Measurements from ENCODE around the gene AJAP1. TPM values are rescaled to one million over a fixed set of nuclear protein-coding genes. Genes with fewer than 3 reads are reported as not detected.

AJAP1 gene
- total RNA-seq, 1 donor = under 0.01 TPM

GRCh38 chr1:4734791-4735190, 80.4 kb downstream of the AJAP1 start:
- no peak for DNase-seq (ENCODE audit: low read depth)
- H3K4me3 ChIP-seq (ENCODE audit: low read depth, low read length) = no peak overlapping the region
- no peak for TF ChIP-seq CTCF (IDR thresholded peaks at IDR 0.05; ENCODE audit: insufficient read depth, low read length)

- no peak for TF ChIP-seq CTCF (IDR thresholded peaks at IDR 0.05; ENCODE audit: insufficient read depth, low read length)
- H3K4me3 ChIP-seq (ENCODE audit: low read depth, low read length) = no peak overlapping the region
- DNase-seq (ENCODE audit: low read depth) = no peak
Measured at GRCh38 chr1:4736254-4736653, 81.8 kb downstream of the AJAP1 start.

- no peak for DNase-seq (ENCODE audit: low read depth)
- no peak for TF ChIP-seq CTCF (IDR thresholded peaks at IDR 0.05; ENCODE audit: insufficient read depth, low read length)
- no peak overlapping the region for H3K4me3 ChIP-seq (ENCODE audit: low read depth, low read length)
Measured at GRCh38 chr1:4741876-4742423, 87.5 kb downstream of the AJAP1 start.

GRCh38 chr1:4743978-4744750, 89.8 kb downstream of the AJAP1 start:
- no peak for DNase-seq (ENCODE audit: low read depth)

DNA sequence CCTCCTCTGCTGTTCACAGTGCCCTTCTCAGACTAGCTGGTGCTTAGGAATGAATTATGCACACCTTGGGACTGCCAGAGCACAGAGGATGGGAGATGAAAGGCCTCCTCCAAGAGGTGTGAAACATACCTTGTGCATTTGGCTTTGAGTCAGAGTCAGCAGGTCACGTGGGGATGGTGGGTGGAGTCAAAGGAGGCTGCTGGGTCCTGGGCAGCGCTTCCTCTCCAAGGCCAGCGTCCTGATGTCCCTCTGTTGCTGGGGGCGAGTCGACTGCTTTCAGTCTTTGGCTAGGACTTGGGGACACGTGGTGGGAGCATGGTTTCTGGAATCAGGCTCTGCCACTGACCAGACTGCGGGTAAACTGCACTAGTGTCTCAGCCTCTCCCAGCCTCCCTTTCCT, 91.2 kb downstream of the AJAP1 start:
- no peak for TF ChIP-seq CTCF (IDR thresholded peaks at IDR 0.05; ENCODE audit: insufficient read depth, low read length)
- no peak overlapping the region for H3K4me3 ChIP-seq (ENCODE audit: low read depth, low read length)
- no peak for DNase-seq (ENCODE audit: low read depth)

More at GRCh38 chr1:4743978-4744750, 89.8 kb downstream of the AJAP1 start:
- TF ChIP-seq CTCF (IDR thresholded peaks at IDR 0.05; ENCODE audit: insufficient read depth, low read length) = no peak
- H3K4me3 ChIP-seq (ENCODE audit: low read depth, low read length) = no peak overlapping the region

DNA sequence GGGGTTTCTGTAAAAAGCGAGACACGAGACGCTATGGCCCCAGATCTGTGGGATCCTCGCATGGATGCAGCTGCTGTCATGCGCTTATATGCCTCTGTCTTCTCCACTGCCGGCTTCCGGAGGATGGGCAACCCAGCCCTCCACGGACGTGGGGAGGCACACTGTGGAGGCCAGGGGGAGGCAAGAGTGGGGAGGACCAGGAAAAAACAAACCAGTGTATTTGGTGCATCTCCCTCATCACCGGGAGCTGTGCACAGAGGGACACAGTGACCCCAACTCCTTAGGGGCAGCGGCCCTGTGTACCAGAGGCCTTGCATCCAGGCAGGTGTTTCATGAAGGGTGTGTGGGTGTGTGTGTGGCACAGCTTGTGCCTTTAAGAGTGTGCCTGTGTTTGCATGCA, 95.0 kb downstream of the AJAP1 start:
- DNase-seq (ENCODE audit: low read depth) = no peak
- H3K4me3 ChIP-seq (ENCODE audit: low read depth, low read length) = no peak overlapping the region
- no peak for TF ChIP-seq CTCF (IDR thresholded peaks at IDR 0.05; ENCODE audit: insufficient read depth, low read length)

Data from fibroblast of the aortic adventitia (primary cell).